Neural cell (in vitro differentiated cells): Measurements from ENCODE around the gene SNTB2. TPM values are rescaled to one million over a fixed set of nuclear protein-coding genes. Genes with fewer than 3 reads are reported as not detected.

Source experiments
- H2AFZ ChIP-seq: fragments of 200-600, 300-800 bp; sonication (generic), shearing (Covaris generic); 2 replicates; pipeline ENCODE4 v1.6.0; 2014; ENCODE audit warnings: low read depth, mild to moderate bottlenecking, antibody characterized with exemption, low read length, moderate library complexity
- H3F3A ChIP-seq: fragments of 200-600 bp; shearing (Covaris generic); 2 replicates; pipeline ENCODE4 v1.6.1; 2016; ENCODE audit warnings: mild to moderate bottlenecking, moderate library complexity, mixed read lengths, antibody characterized with exemption, low read length; ENCODE audit not compliant: insufficient read depth, poor library complexity, severe bottlenecking
- H3K27ac ChIP-seq: fragments of 200-600, 300-800 bp; sonication (generic), shearing (Covaris generic); 2 replicates; pipeline ENCODE4 v1.5.1; 2014; ENCODE audit warnings: mild to moderate bottlenecking, low read length, moderate library complexity
- H3K27me3 ChIP-seq: fragments of 300-800, 200-600 bp; sonication (generic), shearing (Covaris generic); 2 replicates; pipeline ENCODE4 v1.6.0; 2014; ENCODE audit warnings: mild to moderate bottlenecking, low read depth, low read length, moderate library complexity; ENCODE audit not compliant: insufficient read depth
- H3K36me3 ChIP-seq: fragments of 300-800, 200-600 bp; sonication (generic), shearing (Covaris generic); 2 replicates; pipeline ENCODE4 v1.5.1; 2014; ENCODE audit warnings: mild to moderate bottlenecking, antibody characterized with exemption, low read length, moderate library complexity; ENCODE audit not compliant: insufficient read depth
- H3K4me2 ChIP-seq: fragments of 300-800, 200-600 bp; sonication (generic), shearing (Covaris generic); 2 replicates; pipeline ENCODE4 v1.6.0; 2014; ENCODE audit warnings: mild to moderate bottlenecking, low read length
- H3K4me3 ChIP-seq: fragments of 300-800, 200-600 bp; sonication (generic), shearing (Covaris generic); 2 replicates; pipeline ENCODE4 v1.5.1; 2014; ENCODE audit warnings: mild to moderate bottlenecking, low read length, moderate library complexity
- H3K79me2 ChIP-seq: fragments of 200-600 bp; shearing (Covaris generic); replicated peaks from 2 replicates; pipeline ENCODE4 v1.6.0; 2014; ENCODE audit warnings: mild to moderate bottlenecking, low read length, moderate library complexity; ENCODE audit not compliant: insufficient read depth
- H3K9ac ChIP-seq: fragments of 300-800, 200-600 bp; sonication (generic), shearing (Covaris generic); 2 replicates; pipeline ENCODE4 v1.6.1; 2016; ENCODE audit warnings: mild to moderate bottlenecking, low read length, mixed read lengths
- H3K9me2 ChIP-seq: fragments of 200-600 bp; shearing (Covaris generic); 2 replicates; pipeline ENCODE4 v1.6.1; 2016; ENCODE audit warnings: mild to moderate bottlenecking, low read length, mixed read lengths; ENCODE audit not compliant: insufficient read depth
- H3K9me3 ChIP-seq: fragments of 200-600, 300-800 bp; sonication (generic), shearing (Covaris generic); 2 replicates; pipeline ENCODE4 v1.6.1; 2016; ENCODE audit warnings: mild to moderate bottlenecking, mixed run types, low read length, moderate library complexity, mixed read lengths
- H4K20me1 ChIP-seq: fragments of 200-600 bp; shearing (Covaris generic); 2 replicates; pipeline ENCODE4 v1.6.1; 2016; ENCODE audit warnings: mild to moderate bottlenecking, mixed run types; ENCODE audit not compliant: insufficient read depth
- CTCF ChIP-seq: fragments of 450-650 bp; IDR thresholded peaks from 2 replicates; pipeline ENCODE4 v1.5.1; 2014; ENCODE audit warnings: antibody characterized with exemption, mild to moderate bottlenecking, moderate library complexity; ENCODE audit not compliant: poor library complexity, severe bottlenecking
- EP300 ChIP-seq: fragments of 450-650 bp; conservative IDR thresholded peaks from 2 replicates; pipeline ENCODE4 v1.6.1; 2014; ENCODE audit warnings: antibody characterized with exemption, mild to moderate bottlenecking, moderate library complexity; ENCODE audit not compliant: poor library complexity, severe bottlenecking
- EZH2 ChIP-seq: fragments of 200-600, 300-800 bp; shearing (Covaris generic), sonication (generic); IDR thresholded peaks from 2 replicates; pipeline ENCODE4 v1.6.1; 2014; ENCODE audit warnings: antibody characterized with exemption, low read length, borderline replicate concordance, mild to moderate bottlenecking; ENCODE audit not compliant: insufficient read depth, poor library complexity, severe bottlenecking
- MXI1 ChIP-seq: fragments of 450-650 bp; conservative IDR thresholded peaks from 2 replicates; pipeline ENCODE4 v1.6.1; 2014; ENCODE audit warnings: antibody characterized with exemption, mild to moderate bottlenecking; ENCODE audit not compliant: poor library complexity, severe bottlenecking
- POLR2AphosphoS5 ChIP-seq: IDR thresholded peaks from 2 replicates; pipeline ENCODE4 v1.6.1; 2012
- RAD21 ChIP-seq: fragments of 450-650 bp; conservative IDR thresholded peaks from 2 replicates; pipeline ENCODE4 v1.6.1; 2014; ENCODE audit warnings: antibody characterized with exemption, mild to moderate bottlenecking, moderate library complexity
- REST ChIP-seq: IDR thresholded peaks from 2 replicates; pipeline ENCODE4 v1.6.1; 2012; ENCODE audit warnings: borderline replicate concordance
- SMC3 ChIP-seq: fragments of 450-650 bp; conservative IDR thresholded peaks from 2 replicates; pipeline ENCODE4 v1.6.1; 2014; ENCODE audit warnings: antibody characterized with exemption, mild to moderate bottlenecking, moderate library complexity; ENCODE audit not compliant: poor library complexity
- TAF1 ChIP-seq: IDR thresholded peaks from 2 replicates; pipeline ENCODE4 v1.6.1; 2012; ENCODE audit warnings: low read depth
- polyA plus RNA-seq: library from polyadenylated mRNA; depleted of rRNA; stranded (reverse); fragments of >200 nt; gene quantifications from 2 replicates; pipeline ENCODE4 v1.2.3, GENCODE V29; 2014

SNTB2 gene
- polyA plus RNA-seq, 1 donor from 2014 or later: 7.0 TPM

GRCh38 chr16:69322343-69322742 lies 135.4 kb downstream of the SNTB2 start:
- H3K9ac ChIP-seq: no peak overlapping the region
- H3F3A ChIP-seq: no peaks in the 10 kb centered on the region
- H3K4me3 ChIP-seq: no peak overlapping the region
- peaks cover 22% of the 10 kb centered on the region for H3K79me2 ChIP-seq
- no peak overlapping the region for H3K4me2 ChIP-seq
- H3K9me2 ChIP-seq: no peaks in the 10 kb centered on the region
- TF ChIP-seq SMC3: no peak
- no peak for TF ChIP-seq CTCF
- TF ChIP-seq POLR2AphosphoS5: no peak
- H3K9me3 ChIP-seq: no peaks in the 10 kb centered on the region
- H3K36me3 ChIP-seq: no peaks in the 10 kb centered on the region
- no peaks in the 10 kb centered on the region for H3K27me3 ChIP-seq
- H4K20me1 ChIP-seq: peaks cover 6% of the 10 kb centered on the region
- H2AFZ ChIP-seq: no peak overlapping the region
- no peak overlapping the region for H3K27ac ChIP-seq

- Histone ChIP-seq H2AFZ (no peak overlapping the region), H3K9me3 (no peaks in the 10 kb centered on the region), H3K79me2 (peaks cover 27% of the 10 kb centered on the region), H3F3A (no peaks in the 10 kb centered on the region), H3K9me2 (no peaks in the 10 kb centered on the region), H3K9ac (no peak overlapping the region), H3K4me3 (no peak overlapping the region), H3K36me3 (peaks cover 2% of the 10 kb centered on the region), H3K27me3 (no peaks in the 10 kb centered on the region), H4K20me1 (peaks cover 6% of the 10 kb centered on the region), H3K27ac (no peak overlapping the region), H3K4me2 (no peak overlapping the region)
- TF ChIP-seq EP300 (no peak), SMC3 (no peak), EZH2 (no peak), RAD21 (no peak), TAF1 (no peak), MXI1 (no peak), CTCF (no peak), POLR2AphosphoS5 (no peak), REST (no peak)
These were observed 136.5 kb downstream of the SNTB2 start for GRCh38 chr16:69323415-69323814.
